IPS-18c (cell line): ENCODE measurements around the gene PRKCZ.

Experiments used
- H3K4me3 ChIP-seq: 2 replicates; pipeline ENCODE4 v1.7.0; 2013; ENCODE audit warnings: low read depth, mild to moderate bottlenecking, low read length, moderate library complexity; ENCODE audit not compliant: insufficient read depth
- H3K9me3 ChIP-seq: one replicate; pipeline ENCODE4 v1.6.1; 2013; ENCODE audit warnings: mild to moderate bottlenecking, low read length, moderate library complexity; ENCODE audit not compliant: control insufficient read depth, insufficient read depth

PRKCZ gene

DNA sequence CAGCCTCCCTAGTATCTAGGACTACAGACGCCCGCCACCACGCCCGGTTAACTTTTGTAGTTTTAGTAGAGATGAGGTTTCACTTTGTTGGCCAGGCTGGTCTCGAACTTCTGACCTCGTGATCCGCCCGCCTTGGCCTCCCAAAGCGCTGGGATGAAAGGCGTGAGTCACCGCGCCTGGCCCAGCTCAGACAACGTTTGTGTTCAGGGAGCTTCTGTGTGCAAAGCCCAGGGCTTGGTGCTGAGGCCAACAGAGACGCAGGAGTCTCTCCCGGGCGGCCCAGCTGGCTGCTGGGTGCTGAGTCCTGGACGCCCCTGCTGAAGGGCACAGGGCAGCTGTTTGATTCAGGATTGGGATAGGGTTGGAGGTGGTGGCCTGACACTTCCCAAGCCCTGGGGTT lies 3.0 kb downstream of the PRKCZ start:
- no peak overlapping the region for H3K4me3 ChIP-seq

DNA sequence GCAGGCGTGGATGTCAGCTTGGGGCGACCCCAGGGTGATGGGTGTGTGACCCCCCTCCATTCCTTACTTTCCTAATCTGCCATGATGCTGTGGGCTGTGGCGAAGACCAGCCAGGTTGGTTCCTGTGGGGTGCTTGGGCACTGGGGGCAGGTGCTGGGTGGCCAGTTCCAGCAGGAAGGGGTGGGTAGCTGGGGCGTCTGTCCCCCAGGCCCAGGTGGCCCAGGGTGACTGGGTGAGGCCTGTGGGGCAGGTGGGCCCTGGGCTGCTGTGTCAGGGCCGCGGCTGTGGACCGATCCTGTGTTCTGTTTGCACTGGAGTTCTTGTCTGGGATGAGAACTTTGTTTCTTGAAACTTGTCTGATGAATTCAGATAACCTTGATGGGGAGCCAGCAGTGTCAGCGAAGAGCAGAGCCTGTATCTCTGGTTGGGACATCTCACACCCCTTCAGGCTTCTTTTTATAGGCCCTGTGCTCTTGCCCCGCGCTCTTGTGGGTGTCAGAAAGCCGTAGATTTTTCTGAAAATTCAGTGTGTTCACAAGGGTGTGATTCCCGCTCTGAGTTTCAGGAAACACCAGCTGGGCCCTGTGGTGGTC lies 3.7 kb downstream of the PRKCZ start:
- H3K4me3 ChIP-seq = no peak overlapping the region
- H3K9me3 ChIP-seq = no peaks in the 10 kb centered on the region

More for the DNA sequence above, 3.0 kb downstream of the PRKCZ start:
- H3K9me3 ChIP-seq = no peaks in the 10 kb centered on the region

DNA sequence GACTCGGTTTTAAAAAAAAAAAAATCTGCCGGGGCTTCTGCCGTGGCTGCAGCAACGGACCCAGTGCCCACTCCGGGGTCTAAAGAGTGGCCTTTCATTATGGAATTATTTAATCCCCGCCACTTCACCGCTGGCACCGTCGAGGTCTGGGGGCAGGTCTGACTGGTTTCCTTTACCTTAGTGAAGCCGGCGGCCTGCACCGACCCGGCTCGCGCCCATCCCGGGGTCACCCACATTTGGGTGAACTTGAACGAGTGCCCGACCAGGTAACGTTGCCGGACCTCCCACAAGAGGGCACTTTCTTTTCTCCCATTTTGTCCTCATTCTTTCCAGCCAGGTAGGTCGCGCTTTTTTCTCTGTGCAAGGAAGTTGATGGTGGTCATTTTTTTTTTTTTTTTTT lies 4.3 kb downstream of the PRKCZ start:
- no peaks in the 10 kb centered on the region for H3K9me3 ChIP-seq

DNA sequence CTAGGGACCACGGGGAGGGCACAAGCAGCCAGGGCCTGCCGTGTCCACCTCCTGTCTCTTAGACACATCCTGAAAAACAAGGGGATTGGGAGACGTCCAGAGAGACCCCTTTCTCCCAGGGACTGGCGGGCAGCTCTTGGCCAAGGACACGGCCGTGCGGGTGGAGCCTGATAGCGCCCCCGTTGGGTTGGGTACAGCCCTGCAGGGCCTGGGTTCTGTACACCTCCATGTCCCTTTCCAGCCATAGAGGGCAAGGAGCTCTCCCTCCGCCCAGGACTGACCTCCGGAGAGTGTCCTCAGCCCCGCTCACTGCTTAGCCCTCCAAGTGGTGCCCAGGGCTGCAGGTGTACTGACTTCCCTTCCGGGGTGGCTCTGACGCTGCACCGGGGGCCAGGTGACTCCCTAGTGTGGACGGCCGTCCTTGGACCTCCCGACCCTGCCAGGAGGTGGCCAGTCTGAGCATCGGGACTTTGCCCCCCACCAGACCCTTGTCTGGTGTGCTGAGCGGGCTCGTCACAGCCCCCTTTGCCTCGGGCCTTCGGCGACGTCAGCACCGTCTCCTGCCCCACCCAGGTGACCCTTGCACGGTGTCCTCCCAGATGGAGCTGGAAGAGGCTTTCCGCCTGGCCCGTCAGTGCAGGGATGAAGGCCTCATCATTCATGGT lies 5.8 kb downstream of the PRKCZ start:
- Histone ChIP-seq H3K9me3 (no peaks in the 10 kb centered on the region), H3K4me3 (no peak overlapping the region)

More for the DNA sequence above, 4.3 kb downstream of the PRKCZ start:
- H3K4me3 ChIP-seq = no peak overlapping the region

DNA sequence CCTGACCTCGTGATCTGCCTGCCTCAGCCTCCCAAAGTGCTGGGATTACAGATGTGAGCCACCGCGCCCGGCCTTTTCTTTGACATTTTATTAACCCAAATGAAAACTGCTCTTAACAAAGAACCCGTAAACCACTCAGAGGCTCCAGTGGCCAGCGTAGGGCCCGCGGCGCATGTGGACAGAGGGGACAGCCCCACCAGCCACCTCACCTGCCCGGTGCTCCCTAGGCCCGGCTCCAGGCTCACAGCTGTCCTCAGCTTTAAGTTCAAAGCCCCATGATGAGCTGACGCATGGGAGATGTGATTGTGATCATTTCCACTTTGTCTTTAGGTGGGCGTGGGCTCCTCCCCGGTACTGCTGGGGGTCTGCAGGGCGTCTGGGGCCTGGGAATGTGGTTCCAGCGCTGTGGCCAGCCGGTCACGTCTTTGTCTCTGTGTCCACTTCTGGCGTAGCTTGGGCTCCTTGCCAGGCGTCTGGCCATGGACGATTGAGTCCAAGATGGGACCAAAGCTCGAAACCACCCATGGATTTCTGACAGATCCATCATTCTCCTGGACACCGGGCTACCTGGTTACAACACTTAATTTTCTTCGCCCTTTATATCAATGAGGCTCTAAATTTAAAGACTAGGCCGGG lies 6.9 kb downstream of the PRKCZ start:
- Histone ChIP-seq H3K9me3 (no peaks in the 10 kb centered on the region), H3K4me3 (no peak overlapping the region)

DNA sequence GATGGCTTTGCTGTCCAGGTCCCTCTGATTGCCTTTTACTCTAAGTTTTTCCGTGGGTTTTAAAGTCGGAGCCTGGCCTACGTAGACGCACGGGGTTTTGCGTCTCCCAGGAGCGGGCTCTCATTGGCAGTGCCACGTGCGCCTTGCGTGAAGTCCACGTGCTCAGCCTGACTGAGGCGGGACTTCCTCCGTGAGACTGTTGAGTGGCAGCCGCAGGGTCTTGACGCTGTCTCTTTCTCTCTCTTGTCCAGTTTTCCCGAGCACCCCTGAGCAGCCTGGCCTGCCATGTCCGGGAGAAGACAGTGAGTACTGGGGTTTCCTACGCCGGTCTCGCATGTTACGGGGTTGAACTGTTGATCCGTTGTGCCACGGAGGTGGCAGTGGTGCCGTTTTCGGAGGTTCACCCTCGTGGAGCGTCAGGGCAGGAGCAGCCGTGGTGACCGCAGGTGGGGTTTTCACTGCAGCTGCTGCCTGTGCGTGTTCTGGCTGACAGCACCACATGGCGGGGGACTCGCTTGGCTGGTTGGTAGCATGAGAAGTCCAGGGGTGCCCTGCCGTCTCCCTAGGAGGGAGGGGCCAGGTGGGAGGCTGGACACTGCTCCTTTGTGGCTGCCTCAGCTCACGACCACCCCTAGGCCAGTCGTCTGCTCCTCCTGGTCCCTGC lies 9.2 kb downstream of the PRKCZ start:
- H3K4me3 ChIP-seq = no peak overlapping the region
- no peaks in the 10 kb centered on the region for H3K9me3 ChIP-seq

DNA sequence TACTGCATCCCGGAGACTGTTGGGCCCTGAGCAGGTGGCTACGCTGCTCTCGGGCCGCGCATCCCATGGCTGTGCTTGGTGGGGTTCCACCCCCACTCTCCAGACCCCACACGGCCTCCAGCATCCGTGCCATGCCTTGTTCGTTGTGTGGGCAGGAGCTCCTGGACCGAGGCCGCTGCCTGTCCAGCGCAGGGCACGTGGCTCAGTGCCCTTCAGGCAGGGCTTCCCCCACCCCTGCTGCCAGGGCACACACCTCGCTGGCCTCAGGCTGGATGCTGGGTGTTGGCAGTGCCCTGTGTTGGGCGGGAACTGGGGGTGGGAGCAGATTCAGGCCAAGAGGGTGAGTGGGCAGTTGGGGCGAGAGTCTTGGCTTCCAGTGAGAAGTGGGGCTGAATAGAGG lies 9.9 kb downstream of the PRKCZ start:
- H3K4me3 ChIP-seq = no peak overlapping the region
- no peaks in the 10 kb centered on the region for H3K9me3 ChIP-seq

DNA sequence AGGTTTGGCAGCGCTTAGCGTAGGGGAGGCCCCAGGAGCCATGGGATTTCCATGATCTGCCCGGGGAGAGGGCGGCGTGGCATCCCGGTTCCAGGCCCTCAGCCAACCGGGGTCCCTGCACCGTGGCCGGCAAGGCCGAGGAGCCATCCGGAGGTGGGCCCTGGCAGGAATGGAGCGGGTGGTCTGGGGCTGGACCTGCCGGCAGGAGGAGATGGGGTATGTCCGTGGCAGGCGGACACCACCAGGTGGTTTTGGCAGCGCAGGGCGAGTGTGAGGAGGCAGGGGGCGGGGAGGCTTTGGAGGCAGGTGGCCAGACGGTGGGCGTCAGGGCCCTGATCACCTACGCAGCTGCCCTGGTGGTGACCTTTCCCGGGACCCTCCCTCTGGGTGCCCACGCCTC lies 10.3 kb downstream of the PRKCZ start:
- Histone ChIP-seq H3K4me3 (no peak overlapping the region), H3K9me3 (no peaks in the 10 kb centered on the region)

DNA sequence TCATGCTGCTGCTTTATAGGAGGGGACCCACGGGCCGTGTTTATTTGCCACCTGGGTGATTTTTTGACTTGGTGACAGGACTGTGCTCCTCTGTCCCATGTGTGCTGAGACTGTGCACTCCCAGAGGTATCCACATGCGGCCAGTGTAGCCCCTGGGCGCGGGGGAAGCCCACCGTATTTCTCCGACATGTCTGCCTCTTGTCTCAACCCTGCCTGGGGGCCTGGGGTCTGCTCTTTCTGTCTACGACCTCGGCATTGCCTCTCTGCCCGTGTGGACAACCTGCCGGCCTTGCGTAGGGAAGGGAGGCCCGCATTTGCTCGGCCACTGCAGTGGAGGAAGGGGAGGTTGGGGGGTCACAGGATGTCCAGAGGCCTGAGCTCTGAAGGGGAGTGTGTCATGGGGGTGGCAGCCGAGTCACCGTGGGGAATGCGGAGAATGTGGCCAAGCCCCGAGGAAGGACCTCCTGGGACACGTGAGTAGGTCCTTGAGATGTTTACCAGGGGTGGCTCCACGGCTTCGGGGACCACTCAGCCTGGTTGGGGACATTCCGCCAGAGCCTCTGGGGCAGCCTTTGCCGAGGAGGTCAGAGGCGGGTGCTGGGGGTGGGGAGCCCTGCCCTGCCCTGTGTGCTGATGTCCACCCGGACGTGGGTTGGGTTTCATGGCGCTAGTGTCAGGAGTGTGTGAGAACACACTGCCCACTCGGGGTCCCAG lies 11.0 kb downstream of the PRKCZ start:
- Histone ChIP-seq H3K9me3 (no peaks in the 10 kb centered on the region), H3K4me3 (no peak overlapping the region)

DNA sequence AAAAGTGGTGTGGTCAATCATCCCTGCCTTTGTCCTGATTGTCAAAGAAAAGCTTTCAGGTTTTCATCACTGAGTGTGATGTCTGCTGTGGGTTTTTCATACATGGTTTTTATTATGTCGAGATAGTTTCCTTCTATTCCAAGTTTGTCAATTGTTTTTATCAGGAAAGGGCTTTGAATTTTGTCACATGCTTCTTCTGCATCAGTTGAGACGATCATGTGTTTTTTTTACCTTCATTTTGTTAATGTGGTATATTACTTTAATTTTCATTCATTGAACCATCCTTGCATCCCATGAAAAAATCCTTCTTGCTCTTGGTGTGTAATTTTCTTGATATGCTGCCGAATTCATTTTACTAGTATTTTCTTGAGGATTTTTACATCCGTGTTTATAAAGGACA lies 15.5 kb downstream of the PRKCZ start:
- no peak overlapping the region for H3K4me3 ChIP-seq
- no peaks in the 10 kb centered on the region for H3K9me3 ChIP-seq

DNA sequence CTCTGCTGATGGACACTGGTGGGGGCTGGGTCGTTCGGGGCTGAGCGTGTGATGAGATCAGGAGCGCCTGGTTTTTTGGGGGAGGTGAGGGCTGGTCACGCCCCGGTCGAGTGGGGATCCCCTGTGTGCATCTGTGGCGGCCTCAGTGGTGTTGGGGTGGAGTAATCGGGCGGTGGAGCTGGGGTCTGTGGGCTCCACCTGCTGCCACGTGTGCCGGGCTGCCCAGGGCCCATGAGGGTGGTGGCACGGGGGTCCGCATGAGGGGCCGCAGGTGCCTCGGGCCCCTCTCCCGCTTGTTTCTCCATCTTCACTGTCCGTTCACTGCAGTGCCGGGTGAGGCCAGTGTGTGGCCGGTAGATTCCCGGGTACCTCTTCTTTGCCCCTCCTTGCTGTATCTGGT lies 17.2 kb downstream of the PRKCZ start:
- no peaks in the 10 kb centered on the region for H3K9me3 ChIP-seq

DNA sequence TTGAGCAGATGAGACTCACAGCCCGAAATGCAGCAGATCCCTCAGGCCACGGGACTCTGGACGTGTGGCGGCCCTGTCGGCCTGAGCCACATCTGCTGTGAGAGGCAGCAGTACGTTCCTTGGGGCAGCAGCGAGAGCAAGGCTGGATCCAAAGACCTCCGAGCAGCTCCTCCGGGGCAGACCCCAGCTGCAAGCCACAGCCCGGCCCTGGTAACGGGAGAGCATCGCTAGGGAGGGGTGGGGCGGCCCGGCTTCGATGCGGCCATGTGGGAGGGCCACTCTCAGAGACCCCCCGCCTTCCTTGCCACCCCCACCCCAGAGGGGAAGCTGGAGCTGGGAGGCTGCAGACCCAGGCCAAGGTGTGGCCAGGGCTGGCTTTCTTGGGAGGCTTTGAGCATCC lies 17.8 kb downstream of the PRKCZ start:
- Histone ChIP-seq H3K4me3 (no peak overlapping the region), H3K9me3 (no peaks in the 10 kb centered on the region)

More for the DNA sequence above, 17.2 kb downstream of the PRKCZ start:
- no peak overlapping the region for H3K4me3 ChIP-seq

DNA sequence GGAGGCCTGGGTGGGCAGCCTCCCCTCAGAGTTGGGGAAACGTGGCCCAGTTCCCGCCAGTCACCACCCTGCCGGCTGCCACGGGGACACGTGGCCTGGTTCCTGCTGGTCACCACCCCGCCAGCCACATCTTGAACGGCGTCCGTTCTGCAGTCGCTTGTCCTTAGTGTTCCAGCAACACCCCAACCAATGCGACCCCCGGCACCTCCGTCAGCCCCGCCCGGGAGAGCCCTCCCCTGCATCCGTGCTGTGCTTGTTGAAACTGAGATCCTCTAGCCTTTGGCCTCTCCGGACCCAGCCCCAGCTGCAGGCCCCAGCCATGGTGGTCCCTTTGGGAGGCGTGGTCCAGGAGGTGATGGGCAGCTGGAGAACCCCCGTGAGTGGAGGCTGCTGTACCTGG lies 18.7 kb downstream of the PRKCZ start:
- Histone ChIP-seq H3K4me3 (no peak overlapping the region), H3K9me3 (no peaks in the 10 kb centered on the region)

DNA sequence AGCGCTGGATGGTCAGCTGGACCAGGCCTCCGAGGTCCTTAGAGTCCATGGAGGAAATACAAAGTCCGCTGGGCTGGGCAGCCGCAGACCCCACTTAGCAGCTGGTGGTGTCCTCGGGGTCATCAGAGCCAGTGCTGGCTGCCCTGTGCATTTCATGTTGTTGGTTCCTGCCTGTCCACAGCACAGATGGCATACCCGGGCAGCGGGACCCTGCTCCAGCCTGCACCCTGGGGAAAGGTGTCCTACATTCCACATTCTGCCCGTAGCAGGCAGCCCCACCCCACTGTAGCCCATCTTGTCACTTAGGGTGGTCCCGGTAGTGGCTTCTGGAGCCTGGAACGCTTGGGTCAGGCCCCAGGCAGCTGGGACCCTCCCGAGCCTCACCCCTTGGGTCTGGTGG lies 19.8 kb downstream of the PRKCZ start:
- H3K4me3 ChIP-seq = no peak overlapping the region
- no peaks in the 10 kb centered on the region for H3K9me3 ChIP-seq

DNA sequence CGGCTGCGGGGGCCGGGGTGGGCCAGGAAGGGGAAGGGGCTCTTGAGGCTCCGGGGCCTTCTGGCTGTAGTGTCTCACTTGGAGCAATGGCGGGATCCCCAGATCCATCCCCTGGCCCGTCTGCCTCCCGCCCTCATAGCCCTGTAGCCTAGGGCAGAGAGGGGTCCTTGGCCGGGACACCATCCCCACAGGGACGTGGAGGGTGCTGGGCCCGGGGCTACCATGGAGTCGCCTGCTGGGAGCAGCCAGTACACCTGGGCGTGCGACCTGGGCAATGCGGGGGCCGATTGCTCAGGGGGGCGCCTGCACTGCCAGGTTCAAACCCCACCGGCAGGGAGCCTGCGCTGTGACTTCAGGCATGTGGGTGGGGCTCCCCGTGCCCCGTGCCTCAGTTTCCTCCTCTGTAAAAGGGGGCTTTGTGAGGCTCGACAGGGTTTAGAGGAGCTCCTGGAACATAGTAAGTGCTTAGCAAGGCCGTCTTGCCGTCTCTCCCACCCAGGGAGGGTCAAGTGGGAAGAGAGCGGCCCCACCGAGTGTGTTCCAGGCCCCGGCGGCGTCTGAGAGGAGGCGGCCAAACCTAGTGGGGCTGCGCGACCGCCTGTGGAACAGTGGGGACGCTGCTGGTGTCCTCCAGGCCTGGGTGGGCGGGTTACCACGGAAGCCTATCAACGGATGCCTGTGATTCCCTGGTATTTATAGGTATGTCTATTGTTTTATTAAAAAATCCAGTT lies 20.8 kb downstream of the PRKCZ start:
- Histone ChIP-seq H3K9me3 (no peaks in the 10 kb centered on the region), H3K4me3 (no peak overlapping the region)

DNA sequence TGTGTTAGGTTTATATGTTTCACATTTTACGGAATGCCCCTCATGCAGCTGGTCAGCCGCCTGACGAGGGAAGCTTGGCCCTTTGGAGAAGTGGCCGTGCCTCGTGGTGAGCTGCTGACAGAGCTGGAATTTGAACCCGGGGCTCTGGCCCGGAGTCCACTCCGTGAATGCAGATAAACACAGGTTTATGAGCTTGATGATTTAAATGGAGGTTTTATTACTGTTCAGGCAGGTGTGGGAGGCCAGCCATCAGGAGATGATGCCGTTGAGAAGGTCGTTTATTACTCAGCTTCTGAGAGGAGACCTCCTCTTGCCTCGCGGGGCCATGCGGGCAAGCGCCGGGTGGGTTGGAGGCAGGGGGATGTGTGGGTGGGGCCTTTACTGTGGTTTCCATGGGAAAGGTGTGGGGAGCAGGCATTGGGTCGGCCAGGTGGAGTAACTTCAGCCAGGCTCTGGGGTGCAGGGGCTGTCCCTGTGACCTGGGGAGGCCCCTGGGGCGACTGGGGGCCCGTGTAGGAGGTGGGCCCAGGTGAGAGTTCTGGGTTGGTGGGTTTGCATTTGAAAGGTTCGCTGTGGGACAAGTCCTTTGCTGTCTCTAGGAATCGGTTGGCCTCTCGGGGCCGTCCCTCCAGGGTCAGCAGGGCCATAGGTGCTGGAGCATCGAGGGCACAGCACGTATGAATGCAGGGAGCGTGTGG lies 22.0 kb downstream of the PRKCZ start:
- H3K4me3 ChIP-seq = no peak overlapping the region
- no peaks in the 10 kb centered on the region for H3K9me3 ChIP-seq
